Stimulated activated effector memory CD8-positive, alpha-beta T cell treated with anti-CD3 and anti-CD28 coated beads, Interleukin-12 subunit alpha, Interleukin-12 subunit beta, amount 100 ng/mL, for 72 hours (primary cell): ENCODE data around the gene LITAF.

Experiments
- ATAC-seq: fragments of 150-1000 bp; cut with Tn5 transposase; 2 replicates; pipeline ENCODE4 v1.10.0; 2021
- DNase-seq, 2 donors: peaks; one replicate each; pipeline ENCODE4 v3.0.0; 2021 to 2022; ENCODE audit warnings: low spot score in 2 of 2
- H3K27ac Mint-ChIP-seq: one replicate; pipeline ENCODE4 v1.8.0; 2022; ENCODE audit warnings: mild to moderate bottlenecking, mixed read lengths
- H3K36me3 Mint-ChIP-seq: one replicate; pipeline ENCODE4 v1.8.0; 2022; ENCODE audit warnings: mild to moderate bottlenecking, mixed read lengths
- H3K4me1 Mint-ChIP-seq: one replicate; pipeline ENCODE4 v1.8.0; 2022; ENCODE audit warnings: mixed read lengths
- H3K4me3 Mint-ChIP-seq: one replicate; pipeline ENCODE4 v1.8.0; 2022; ENCODE audit warnings: mild to moderate bottlenecking, mixed read lengths
- H3K9me3 Mint-ChIP-seq: one replicate; pipeline ENCODE4 v1.8.0; 2022; ENCODE audit warnings: mixed read lengths

The LITAF gene

DNA sequence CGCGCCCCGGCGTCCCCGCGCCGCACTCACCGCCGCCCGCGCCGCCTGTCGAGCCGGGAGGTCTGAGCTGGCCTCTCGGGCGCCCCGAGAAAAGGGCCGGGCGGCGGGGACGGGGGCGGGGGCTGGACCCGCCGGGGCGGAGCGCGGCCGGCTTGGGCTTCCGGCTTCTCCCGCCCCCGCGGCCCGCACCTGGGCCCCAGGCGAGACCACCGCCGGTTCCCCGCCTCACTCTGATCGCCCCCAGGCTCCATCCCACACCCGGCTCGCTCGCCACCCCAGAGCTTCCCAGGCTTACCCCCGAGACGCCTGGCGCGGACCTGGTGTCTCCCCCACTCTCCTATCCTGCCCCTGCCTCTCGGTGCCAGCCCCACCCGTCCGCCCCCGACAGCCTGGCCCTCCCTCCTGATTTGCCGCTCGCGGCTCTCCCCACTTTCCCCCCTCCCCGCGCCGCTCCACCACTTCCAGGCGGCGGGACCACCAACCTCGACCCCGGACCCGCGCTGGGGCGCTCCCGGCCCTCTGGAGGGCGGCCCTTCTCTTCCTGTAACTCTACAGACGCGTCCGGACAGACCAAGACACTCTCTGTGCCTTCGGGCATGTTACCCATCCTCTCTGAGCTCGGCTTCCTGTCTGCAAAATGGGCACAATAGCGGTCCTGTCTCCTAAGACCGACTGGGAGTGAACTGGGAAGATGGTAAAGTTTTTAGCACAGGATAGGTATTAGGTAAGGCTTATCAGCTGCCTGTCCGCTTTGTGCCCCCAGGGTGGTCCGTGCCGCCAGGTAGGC lies at the start of gene LITAF:
LITAF (minus strand) TSS at position 64 of the 787 bp plus-strand sequence. CDS start 30,189 bp downstream, outside the sequence.
- peak within 1 kb of the TSS; percentile 78 for H3K4me3 Mint-ChIP-seq
- H3K36me3 Mint-ChIP-seq, result peaks cover 30% of the 10 kb centered on the region
- peak; percentile 62 to 88 for DNase-seq
- H3K4me1 Mint-ChIP-seq, result peaks cover 40% of the 10 kb centered on the region
- H3K9me3 Mint-ChIP-seq, result no peaks in the 10 kb centered on the region
- H3K27ac Mint-ChIP-seq, result peak within 1 kb of the TSS; percentile 98
- peak; percentile 81 for ATAC-seq

DNA sequence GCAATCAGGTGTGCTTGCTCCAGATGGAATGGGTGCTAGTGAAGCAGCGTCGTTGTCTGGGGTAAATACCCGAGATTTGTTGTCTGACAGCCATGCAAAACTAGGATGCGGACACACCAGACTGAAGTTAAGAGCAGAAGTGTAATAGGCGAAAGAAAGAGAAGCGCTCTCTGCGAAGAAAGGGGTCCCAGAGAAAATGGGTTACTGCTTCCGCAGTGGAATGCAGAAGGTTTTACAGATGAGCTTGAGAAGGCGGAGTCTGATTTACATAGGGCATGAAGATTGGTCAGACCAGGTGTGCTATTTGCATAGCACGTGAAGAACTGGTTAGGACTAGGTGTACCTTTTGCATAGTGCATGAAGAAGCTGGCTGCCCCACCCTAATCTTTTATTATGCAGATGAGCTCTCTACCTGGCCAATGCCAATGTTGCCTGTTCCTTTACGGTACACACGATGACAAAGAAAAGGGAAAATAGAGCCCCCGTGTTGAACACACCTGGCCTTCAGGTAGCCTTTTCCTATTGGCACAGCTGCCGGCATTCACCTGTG lies 49.5 kb upstream of the LITAF start:
- DNase-seq (no peak), ATAC-seq (no peak)
- Mint-ChIP-seq H3K27ac (no peak overlapping the region), H3K4me1 (peaks cover 18% of the 10 kb centered on the region), H3K4me3 (no peak overlapping the region), H3K36me3 (no peaks in the 10 kb centered on the region), H3K9me3 (no peaks in the 10 kb centered on the region)

DNA sequence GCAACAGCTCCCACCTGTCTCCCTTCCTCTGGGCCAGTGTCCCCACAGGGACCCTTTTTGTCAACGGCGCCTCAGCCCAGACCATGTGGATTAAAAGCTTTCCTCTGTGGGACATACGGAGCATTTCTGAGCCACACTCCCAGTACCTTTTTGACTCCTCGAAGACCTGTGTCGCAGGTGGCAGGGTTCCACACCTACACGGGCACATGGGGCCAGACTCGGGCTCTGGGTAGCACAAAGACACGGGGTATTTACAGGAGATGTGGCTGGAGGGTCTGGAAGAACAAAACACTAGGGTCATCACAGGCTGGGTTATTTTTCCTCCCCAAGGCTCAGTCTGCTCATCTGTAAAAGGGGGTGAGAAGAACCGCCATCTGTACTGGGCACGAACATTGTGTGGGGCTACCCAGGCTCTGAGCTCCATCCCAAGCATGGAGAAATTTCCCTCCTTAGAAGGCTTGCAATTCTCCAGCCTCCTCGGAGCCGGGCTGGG lies 49.0 kb upstream of the LITAF start:
- DNase-seq (no peak), ATAC-seq (no peak)
- Mint-ChIP-seq H3K9me3 (no peaks in the 10 kb centered on the region), H3K4me1 (peaks cover 14% of the 10 kb centered on the region), H3K36me3 (no peaks in the 10 kb centered on the region), H3K27ac (no peak overlapping the region), H3K4me3 (no peak overlapping the region)

DNA sequence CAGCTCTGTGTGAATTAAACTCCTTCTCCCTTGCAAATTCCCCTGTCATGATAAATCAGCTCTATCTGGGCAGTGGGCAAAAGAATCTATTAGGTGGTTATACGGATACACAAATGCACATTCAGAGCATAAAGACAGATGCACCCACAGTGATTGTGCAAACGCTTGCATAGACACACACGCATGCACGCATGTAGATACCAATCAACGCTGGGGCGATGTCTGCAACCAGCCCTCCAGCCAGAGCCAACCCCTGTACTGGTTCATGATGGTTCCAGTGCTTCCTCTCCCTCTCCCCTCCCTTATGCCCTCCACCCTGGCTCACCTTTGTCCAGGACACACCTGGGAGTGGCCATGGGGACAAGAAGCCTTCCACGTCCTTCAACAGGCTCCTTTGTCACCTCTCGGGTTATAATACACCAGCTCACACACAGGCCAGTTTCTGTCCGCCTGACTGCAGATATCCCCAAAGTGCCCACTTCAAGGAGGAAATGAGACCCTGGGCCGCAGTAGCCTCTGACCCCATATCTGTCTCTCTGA lies 48.5 kb upstream of the LITAF start:
- no peak for ATAC-seq
- no peak overlapping the region for H3K27ac Mint-ChIP-seq
- no peak overlapping the region for H3K4me3 Mint-ChIP-seq
- H3K36me3 Mint-ChIP-seq, result no peaks in the 10 kb centered on the region
- no peak for DNase-seq
- H3K9me3 Mint-ChIP-seq, result no peaks in the 10 kb centered on the region
- peaks cover 16% of the 10 kb centered on the region for H3K4me1 Mint-ChIP-seq

DNA sequence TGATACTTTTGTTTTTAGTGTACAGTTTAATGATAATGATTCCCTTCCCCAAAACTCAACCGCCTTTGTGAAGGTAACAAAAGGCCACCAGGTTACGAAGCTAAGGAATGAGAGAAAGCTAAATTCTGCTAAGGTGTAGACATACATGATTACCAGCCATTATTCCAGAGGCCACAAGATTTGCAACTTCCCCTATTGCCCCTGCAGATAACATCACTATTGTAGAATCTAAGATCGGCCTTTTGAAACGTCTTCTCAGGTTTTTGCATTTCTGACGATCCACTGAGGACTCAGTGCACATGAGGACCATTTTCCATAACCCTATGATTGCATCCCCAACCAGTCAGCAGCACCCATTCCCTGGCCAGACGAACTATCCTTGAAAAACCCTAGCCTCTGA lies 47.6 kb upstream of the LITAF start:
- Mint-ChIP-seq H3K36me3 (no peaks in the 10 kb centered on the region), H3K27ac (no peak overlapping the region), H3K4me3 (no peak overlapping the region), H3K9me3 (no peaks in the 10 kb centered on the region), H3K4me1 (peaks cover 18% of the 10 kb centered on the region)
- no peak for DNase-seq
- ATAC-seq, result no peak

DNA sequence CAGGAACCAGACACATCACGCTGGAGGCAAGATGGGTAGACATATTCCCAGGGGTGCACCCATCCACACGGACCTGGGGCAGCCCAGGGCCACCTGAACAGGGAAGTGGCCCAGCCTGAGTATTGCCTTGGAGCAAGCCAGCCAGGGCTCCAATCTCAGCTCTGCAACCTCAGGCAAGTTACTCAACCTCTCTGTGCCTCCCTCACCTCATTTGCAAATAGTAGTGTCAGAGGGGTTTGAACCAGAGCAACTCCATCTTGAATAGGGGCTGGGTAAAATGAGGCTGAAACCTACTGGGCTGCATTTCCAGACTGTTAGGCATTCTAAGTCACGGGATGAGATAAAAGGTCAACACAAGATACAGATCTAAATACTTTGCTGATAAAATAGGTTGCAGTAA lies 46.4 kb upstream of the LITAF start:
- Mint-ChIP-seq H3K36me3 (no peaks in the 10 kb centered on the region), H3K9me3 (no peaks in the 10 kb centered on the region), H3K4me1 (peaks cover 23% of the 10 kb centered on the region), H3K4me3 (no peak overlapping the region), H3K27ac (no peak overlapping the region)
- ATAC-seq (no peak), DNase-seq (no peak)

DNA sequence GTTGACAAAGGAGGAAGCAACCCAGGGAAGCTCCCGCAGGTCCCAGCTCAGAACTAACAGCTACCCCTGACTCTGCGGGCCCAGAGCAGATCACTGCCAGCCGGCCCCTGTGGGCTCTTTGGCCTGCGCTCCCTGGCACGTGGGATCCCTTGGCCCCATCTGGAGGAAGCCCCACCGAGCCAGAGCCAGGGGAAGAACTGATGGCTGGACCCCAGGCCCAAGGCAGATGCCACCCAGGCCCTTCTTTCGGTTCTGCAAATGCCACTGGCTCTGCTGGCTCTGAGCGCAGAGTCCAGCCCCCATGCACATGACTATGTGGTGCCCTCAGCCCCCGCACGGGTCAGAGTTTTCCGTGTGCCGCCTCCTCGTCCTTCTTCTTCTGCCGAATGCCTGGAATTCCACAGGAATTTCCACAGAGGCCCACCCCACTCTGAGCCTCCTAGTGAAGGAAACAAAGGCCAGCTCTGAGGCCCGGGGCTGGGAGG lies 45.8 kb upstream of the LITAF start:
- Mint-ChIP-seq H3K4me3 (no peak overlapping the region), H3K36me3 (no peaks in the 10 kb centered on the region), H3K9me3 (no peaks in the 10 kb centered on the region), H3K4me1 (peaks cover 23% of the 10 kb centered on the region), H3K27ac (no peak overlapping the region)
- DNase-seq (no peak), ATAC-seq (no peak)

DNA sequence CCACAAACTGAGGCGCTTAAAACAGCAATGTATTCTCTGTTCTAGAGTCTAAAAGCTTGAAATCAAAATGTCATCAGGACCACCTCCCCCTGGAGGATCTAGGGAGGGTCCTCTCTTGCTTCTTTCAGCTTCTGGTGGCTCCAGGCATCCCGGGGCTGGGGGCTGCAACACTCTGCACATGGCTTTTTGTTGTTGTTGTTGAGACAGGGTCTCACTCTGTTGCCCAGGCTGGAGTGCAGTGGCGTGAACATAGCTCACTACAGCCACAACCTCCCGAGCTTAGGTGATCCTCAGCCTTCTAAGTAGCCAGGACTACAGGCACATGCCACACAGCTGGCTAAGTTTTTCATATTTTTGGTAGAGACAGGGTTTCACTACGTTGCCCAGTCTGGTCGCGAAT lies 44.5 kb upstream of the LITAF start:
- Mint-ChIP-seq H3K27ac (no peak overlapping the region), H3K4me1 (peaks cover 29% of the 10 kb centered on the region)
- ATAC-seq, result no peak

DNA sequence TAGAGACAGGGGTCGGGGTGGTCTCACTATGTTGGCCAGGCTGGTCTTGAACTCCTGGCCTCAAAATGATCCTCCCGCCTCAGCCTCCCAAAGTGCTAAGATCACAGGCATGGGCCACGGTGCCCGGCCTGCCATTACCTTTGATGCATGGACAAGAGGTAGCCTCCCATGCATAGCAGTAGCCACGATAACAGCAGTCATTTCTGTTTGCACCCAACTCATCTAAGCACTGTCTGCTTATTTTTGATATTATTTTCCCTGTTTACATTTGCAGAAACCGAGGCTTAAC lies 44.0 kb upstream of the LITAF start:
- no peak for DNase-seq
- Mint-ChIP-seq H3K27ac (no peak overlapping the region), H3K36me3 (no peaks in the 10 kb centered on the region), H3K9me3 (no peaks in the 10 kb centered on the region), H3K4me1 (peaks cover 29% of the 10 kb centered on the region), H3K4me3 (no peak overlapping the region)
- no peak for ATAC-seq

More for the DNA sequence above, 44.5 kb upstream of the LITAF start:
- Mint-ChIP-seq H3K9me3 (no peaks in the 10 kb centered on the region), H3K4me3 (no peak overlapping the region), H3K36me3 (no peaks in the 10 kb centered on the region)
- no peak for DNase-seq

DNA sequence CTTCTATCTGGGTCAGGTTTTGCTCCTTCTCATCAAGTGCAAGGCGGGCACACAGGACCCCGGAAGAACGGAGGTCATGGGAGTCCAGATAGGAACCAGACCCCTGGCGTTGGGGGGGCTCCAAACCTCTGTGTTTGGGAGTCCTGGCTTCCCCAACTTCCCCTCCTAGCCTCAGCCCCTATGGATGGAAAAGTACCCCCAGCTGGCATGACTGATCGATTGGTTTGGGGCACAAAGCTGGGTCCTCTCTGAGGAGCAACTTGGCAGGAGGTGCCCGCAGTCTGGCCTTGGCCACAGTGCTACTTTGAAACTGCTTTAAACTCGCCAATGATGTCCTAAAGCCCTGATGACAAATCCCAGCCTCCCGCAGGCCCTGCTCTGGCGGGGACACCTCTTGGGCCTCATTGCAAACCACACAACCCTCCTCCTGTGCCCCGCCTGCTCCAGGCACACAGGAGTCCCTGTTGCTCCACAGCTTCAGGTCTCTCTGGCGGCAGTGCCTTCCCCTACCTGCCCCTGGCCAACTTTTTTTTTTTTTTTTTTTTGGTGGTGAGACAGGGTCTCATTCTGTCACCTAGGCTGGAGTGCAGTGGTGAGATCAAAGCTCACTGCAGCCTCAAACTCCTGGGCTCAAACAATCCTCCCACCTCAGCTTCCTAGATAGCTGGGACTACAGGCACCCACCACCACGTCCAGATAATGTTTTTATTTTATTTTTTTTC lies 43.5 kb upstream of the LITAF start:
- Mint-ChIP-seq H3K4me3 (no peak overlapping the region), H3K27ac (no peak overlapping the region), H3K36me3 (no peaks in the 10 kb centered on the region), H3K9me3 (no peaks in the 10 kb centered on the region), H3K4me1 (peaks cover 31% of the 10 kb centered on the region)
- DNase-seq (no peak), ATAC-seq (no peak)

DNA sequence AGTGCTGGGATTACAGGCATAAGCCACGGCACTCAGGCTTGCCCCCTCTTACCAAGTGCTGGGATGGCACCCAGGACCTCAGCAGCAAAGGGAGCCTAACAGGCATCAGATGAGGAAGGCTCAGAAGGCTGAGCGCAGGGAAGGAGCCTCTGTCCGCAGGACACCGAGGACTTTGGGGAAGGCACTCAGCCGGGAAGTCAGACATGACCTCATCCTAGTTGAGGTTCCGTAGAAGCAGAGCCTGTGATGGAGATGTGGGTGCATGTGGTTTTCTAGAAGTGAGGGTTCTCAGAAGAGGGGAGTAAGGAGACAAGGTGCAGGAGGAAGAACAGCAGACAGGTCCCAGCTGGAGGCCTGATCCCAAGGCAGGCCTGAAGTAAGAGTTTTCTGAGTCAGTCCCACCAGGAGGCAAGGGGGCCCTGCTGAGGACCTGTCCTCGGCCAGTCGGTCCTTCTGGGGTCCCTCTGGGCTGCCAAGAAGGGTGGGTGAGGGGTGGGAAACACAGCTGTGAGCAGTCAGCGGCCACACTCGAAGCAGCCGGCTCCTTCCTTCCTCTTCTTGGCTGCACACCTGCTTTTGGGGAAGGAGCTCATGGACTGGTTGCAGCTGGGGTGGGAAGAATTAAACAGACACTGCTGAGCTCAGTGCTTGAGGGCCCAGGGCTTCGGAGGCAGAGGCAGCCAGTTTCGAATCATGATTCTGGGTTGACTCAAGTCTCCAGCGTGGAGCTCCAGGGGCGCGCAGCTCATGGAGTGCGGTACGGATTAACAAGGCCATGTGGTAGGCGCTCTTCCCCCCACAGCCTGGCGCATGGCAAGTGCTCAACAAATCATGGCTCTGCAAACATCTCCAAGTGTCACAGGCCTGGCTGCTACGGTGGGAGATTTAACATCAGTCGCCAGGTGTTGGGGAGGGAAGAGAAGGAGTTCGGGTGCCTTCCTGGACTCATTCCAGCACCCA lies 42.6 kb upstream of the LITAF start:
- Mint-ChIP-seq H3K4me1 (peaks cover 38% of the 10 kb centered on the region), H3K9me3 (no peaks in the 10 kb centered on the region), H3K36me3 (no peaks in the 10 kb centered on the region), H3K27ac (peak overlapping the region; percentile 4), H3K4me3 (no peak overlapping the region)
- ATAC-seq (peak; percentile 14), DNase-seq (no peak)

DNA sequence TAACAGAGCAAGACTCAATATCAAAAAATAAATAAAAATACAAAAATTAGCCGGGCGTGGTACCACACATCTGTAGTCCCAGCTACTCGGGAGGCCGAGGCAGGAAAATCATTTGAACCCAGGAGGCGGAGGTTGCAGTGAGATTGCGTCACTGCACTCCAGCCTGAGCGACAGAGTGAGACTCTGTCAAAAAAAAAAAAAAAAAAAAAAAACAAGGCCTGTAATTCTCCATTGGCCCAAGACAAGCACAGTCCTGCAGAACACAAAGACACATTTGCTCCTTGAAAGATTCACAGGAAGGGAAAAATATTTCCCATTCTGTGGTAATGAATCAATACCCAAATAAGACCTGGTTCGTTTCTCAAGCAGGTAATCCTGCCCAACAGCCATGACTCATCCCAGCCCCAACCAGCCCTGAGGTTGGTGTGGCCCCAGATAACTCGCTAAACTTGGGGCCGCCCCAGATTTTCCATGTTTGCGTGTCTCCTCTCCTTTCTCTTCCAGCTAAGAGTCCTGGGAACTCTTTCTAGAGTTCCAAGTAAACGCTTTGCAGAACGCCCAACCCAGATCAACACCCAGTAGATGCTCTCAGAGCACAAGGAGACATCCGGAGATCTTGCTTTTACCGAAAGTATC lies 41.2 kb upstream of the LITAF start:
- peaks cover 36% of the 10 kb centered on the region for H3K4me1 Mint-ChIP-seq
- ATAC-seq (no peak), DNase-seq (no peak)
- H3K9me3 Mint-ChIP-seq, result no peaks in the 10 kb centered on the region
- H3K27ac Mint-ChIP-seq, result no peak overlapping the region
- no peaks in the 10 kb centered on the region for H3K36me3 Mint-ChIP-seq
- H3K4me3 Mint-ChIP-seq, result no peak overlapping the region

DNA sequence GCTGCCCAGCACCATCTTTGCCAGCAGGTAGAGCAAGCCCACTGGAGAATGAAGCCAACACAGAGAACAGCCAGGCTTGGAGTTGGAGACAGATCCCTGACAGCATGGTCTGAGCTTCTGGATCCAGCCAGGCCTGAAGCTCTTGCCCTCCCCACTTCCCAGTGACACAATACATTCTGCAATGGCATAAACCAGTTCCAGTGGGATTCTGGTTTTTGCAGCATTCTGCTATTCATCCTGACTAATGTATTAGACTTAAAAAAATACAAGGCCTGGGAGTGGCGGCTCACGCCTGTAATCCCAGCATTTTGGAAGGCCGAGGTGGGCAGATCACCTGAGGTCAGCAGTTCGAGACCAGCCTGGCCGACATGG lies 40.6 kb upstream of the LITAF start:
- Mint-ChIP-seq H3K9me3 (no peaks in the 10 kb centered on the region), H3K36me3 (no peaks in the 10 kb centered on the region), H3K27ac (no peak overlapping the region), H3K4me3 (no peak overlapping the region), H3K4me1 (peaks cover 39% of the 10 kb centered on the region)
- no peak for ATAC-seq
- DNase-seq, result no peak

DNA sequence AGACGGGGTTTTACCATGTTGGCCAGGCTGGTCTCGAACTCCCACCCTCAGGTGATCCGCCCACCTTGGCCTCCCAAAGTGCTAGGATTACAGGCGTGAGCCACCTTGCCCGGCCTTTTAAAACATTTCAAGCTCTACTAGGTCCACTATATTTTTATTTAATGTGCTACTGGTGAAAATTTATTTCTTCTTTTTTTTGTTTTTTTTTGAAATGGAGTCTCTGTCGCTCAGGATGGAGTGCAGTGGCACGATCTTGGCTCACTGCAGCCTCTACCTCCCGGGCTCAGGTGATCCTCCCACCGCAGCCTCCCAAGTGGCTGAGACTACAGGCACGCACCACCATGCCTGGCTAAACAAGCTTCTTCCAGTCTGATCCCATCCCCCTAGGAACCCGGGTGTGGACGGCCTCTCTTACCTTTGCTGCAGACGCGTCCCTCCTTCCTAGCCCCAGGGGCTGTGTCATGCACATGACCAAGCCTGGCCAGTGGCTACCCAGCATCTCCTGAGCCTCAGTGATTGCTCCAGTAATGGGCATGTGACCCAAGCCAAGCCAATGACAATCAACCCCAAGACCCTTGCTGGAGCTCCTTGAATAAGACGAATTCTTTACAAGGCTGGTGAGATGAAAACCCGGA lies 40.1 kb upstream of the LITAF start:
- no peak overlapping the region for H3K4me3 Mint-ChIP-seq
- no peak overlapping the region for H3K27ac Mint-ChIP-seq
- H3K4me1 Mint-ChIP-seq, result peaks cover 44% of the 10 kb centered on the region
- DNase-seq, result no peak
- no peaks in the 10 kb centered on the region for H3K36me3 Mint-ChIP-seq
- ATAC-seq, result no peak
- no peaks in the 10 kb centered on the region for H3K9me3 Mint-ChIP-seq
